Cardiac muscle cell (in vitro differentiated cells and primary cell): Measurements from ENCODE around the gene TOR1A. TPM values are rescaled to one million over a fixed set of nuclear protein-coding genes. Genes with fewer than 3 reads are reported as not detected.

Source experiments
- DNase-seq, 2 donors: peaks; one replicate each; pipeline versions ENCODE4 v3.0.0 to v3.0.0-alpha.2; 2010 to 2017; ENCODE audit warnings: low read depth in 1 of 2, low spot score in 1 of 2
- H3K27ac ChIP-seq: fragments of 200-600 bp; sonication (generic); 2 replicates; pipeline ENCODE4 v1.5.1; 2016
- H3K27me3 ChIP-seq: fragments of 200-600 bp; sonication (generic); 2 replicates; pipeline ENCODE4 v1.6.0; 2016; ENCODE audit warnings: control low read depth
- H3K36me3 ChIP-seq: fragments of 200-600 bp; sonication (generic); 2 replicates; pipeline ENCODE4 v1.5.1; 2016; ENCODE audit warnings: control low read depth
- H3K4me1 ChIP-seq: fragments of 200-600 bp; sonication (generic); 2 replicates; pipeline ENCODE4 v1.8.1; 2017; ENCODE audit warnings: low read depth, mild to moderate bottlenecking, mixed run types
- H3K4me3 ChIP-seq: fragments of 200-600 bp; sonication (generic); 2 replicates; pipeline ENCODE4 v1.5.1; 2016; ENCODE audit warnings: mild to moderate bottlenecking
- H3K9me3 ChIP-seq: fragments of 200-600 bp; sonication (generic); 2 replicates; pipeline ENCODE4 v1.5.1; 2017; ENCODE audit warnings: low read depth, mild to moderate bottlenecking, control low read depth
- polyA plus RNA-seq: library from polyadenylated mRNA; unstranded; fragments of >200 nt; fragmentation: Nextera tagmentation; extraction: Ambion mirVana; gene quantifications from 2 replicates; pipeline ENCODE4 v1.2.1, GENCODE V29; 2016
- total RNA-seq: library from RNA; depleted of rRNA; stranded (reverse); fragments of >200 nt; gene quantifications from 2 replicates; pipeline ENCODE4 v1.2.3, GENCODE V29; 2016
- TF ChIP-seq, protein P1 (sequence below): IDR thresholded peaks from 2 replicates; pipeline ENCODE4 v1.5.1; 2012; ENCODE audit warnings: low read depth, mild to moderate bottlenecking, low read length

TOR1A gene
- total and polyA plus RNA-seq, 2 experiments from 2014 or later, result 28.2 to 35.2 TPM

DNA sequence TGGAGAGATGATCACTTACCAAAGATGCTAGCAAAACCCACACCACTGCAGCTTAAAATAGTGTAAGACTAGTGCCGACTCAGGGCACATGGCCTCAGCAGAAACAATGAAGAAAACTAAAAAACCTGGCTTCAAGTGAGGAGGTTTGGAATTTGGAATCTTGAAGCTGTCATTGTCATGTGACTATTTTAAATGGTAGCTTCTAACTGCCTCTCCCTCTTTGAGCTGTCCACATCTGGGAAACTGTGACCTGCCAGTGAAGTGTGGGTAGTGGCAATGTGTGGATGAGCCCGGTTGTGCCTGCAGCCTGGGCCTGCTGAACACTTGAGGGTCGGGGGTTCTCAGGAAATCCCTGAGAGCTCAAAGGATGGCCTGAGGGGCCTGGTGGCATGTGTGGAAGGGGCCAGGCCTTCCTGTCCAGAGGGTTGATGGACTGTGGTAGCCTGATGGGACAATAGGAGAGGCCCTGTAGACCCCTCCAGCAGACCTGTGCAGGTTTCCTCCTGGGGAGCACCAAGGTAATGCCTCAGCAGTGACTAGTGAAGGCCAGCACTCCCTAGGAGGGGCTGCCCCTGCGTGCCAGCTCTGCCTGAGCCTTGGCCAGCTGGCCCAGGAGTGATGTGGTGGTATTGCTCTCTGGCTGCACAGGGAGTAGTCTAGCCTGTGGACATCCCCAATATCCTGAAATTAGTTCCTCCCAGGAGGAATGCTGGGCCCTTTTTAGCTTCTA lies 24.9 kb upstream of the TOR1A start:
- no peak for DNase-seq
- H3K4me3 ChIP-seq, result no peak overlapping the region

DNA sequence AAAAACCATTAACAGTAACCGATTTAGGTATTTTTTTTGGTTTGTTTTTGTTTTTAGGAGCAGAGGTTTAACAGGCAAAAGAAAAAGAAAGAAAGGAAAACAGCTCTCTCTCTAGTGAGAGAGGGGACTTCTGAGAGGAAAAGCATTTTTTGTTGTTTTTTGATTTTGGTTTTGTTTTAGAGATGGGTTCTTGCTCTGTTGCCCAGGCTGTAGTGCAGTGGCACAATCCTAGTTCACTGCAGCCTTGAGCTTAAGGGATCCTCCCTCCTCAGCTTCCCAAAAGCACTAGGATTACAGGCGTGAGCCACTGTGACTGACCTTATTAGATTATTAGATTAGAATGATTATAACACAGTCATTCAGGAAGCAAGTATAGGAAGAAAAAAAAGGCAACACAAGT lies 21.4 kb upstream of the TOR1A start:
- Histone ChIP-seq H3K27ac (no peak overlapping the region), H3K9me3 (no peaks in the 10 kb centered on the region), H3K4me3 (no peak overlapping the region), H3K4me1 (no peaks in the 10 kb centered on the region), H3K36me3 (no peaks in the 10 kb centered on the region), H3K27me3 (no peaks in the 10 kb centered on the region)
- TF ChIP-seq, protein P1, sequence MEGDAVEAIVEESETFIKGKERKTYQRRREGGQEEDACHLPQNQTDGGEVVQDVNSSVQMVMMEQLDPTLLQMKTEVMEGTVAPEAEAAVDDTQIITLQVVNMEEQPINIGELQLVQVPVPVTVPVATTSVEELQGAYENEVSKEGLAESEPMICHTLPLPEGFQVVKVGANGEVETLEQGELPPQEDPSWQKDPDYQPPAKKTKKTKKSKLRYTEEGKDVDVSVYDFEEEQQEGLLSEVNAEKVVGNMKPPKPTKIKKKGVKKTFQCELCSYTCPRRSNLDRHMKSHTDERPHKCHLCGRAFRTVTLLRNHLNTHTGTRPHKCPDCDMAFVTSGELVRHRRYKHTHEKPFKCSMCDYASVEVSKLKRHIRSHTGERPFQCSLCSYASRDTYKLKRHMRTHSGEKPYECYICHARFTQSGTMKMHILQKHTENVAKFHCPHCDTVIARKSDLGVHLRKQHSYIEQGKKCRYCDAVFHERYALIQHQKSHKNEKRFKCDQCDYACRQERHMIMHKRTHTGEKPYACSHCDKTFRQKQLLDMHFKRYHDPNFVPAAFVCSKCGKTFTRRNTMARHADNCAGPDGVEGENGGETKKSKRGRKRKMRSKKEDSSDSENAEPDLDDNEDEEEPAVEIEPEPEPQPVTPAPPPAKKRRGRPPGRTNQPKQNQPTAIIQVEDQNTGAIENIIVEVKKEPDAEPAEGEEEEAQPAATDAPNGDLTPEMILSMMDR, result no peak
- DNase-seq, result no peak

More for the DNA sequence above, 24.9 kb upstream of the TOR1A start:
- Histone ChIP-seq H3K9me3 (no peaks in the 10 kb centered on the region), H3K4me1 (no peaks in the 10 kb centered on the region), H3K27me3 (no peaks in the 10 kb centered on the region), H3K27ac (no peak overlapping the region), H3K36me3 (peaks cover 12% of the 10 kb centered on the region)
- TF ChIP-seq, protein P1, result no peak

DNA sequence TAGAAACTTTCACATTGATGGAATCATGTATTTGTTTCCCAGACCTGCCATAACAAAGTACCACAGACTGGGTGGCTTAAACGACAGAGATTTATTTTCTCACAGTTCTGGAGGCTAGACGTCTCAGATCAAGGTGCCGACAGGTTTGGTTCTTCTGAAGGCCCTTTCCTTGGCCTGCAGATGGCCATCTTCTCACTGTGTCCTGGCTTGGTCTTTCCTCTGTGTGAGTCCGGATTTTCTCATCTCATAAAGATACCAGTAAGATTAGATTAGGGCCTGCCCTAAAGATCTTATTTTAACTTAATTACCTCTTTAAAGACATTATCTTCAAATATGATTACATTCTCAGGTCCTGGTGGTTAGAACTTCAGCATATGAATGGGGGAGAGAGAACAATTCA lies 17.1 kb upstream of the TOR1A start:
- no peak overlapping the region for H3K27ac ChIP-seq
- peaks cover 5% of the 10 kb centered on the region for H3K4me1 ChIP-seq
- H3K36me3 ChIP-seq, result peaks cover 4% of the 10 kb centered on the region
- H3K27me3 ChIP-seq, result no peaks in the 10 kb centered on the region
- DNase-seq, result no peak
- no peak overlapping the region for H3K4me3 ChIP-seq
- no peaks in the 10 kb centered on the region for H3K9me3 ChIP-seq
- TF ChIP-seq, protein P1, result no peak

DNA sequence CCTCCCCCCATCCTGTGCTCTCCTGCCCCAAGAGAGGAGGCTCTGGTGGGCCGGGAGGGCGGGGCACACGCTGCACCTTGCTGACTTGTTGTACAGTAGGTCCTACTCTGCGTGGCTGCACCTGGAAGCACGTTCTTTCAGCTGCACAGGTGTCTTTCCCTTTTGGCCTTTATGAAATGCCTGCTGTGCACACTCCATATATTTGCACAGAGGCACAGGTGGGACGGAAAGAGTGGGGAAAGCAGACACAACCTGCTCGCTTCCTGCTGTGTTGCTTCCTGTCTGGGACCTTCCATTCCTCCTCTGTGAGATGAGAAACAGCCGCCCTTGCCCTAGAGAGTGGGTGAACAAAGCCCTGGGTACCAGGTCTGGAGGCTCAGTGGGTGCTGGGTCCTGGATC lies 16.1 kb upstream of the TOR1A start:
- no peaks in the 10 kb centered on the region for H3K9me3 ChIP-seq

DNA sequence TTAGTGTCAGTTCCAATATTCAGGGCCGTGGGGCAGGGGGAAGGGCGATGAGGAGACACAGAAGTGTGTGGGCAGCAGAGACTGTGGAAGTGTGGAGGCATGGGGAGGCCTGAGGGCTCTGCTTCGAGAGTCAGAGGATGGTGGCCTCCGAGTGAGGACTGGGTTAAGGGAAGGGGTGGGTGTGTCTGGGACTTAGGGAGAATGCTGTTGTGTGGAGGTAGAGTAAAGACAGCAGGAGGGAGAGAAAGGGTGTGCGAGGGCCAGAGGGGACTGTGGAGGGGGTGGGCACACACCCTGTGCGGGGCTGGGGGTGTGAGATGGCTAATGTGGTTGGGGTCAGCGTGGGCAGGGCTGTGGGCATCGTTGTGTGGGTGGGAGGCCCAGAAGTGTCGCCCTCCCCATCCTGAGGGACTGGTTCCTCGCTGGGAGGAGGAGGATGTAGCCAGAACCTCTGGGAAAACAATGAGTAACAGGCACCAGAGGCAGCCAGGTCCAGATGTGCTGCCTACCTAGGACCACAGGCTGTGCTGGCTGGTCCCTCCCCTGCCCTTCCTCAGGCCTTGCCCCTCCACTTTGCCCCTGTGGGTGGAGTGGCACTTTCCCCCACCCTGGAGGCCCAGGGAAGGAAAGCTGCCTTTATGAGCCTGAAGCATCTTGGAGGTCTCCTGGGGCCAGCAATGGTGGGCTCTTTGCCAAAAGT lies 15.5 kb upstream of the TOR1A start:
- Histone ChIP-seq H3K9me3 (no peaks in the 10 kb centered on the region), H3K4me1 (peaks cover 6% of the 10 kb centered on the region), H3K27ac (no peak overlapping the region), H3K27me3 (no peaks in the 10 kb centered on the region), H3K36me3 (peaks cover 4% of the 10 kb centered on the region), H3K4me3 (no peak overlapping the region)
- DNase-seq, result no peak
- TF ChIP-seq, protein P1, result no peak

More for the DNA sequence above, 16.1 kb upstream of the TOR1A start:
- Histone ChIP-seq H3K27ac (no peak overlapping the region), H3K4me3 (no peak overlapping the region), H3K27me3 (no peaks in the 10 kb centered on the region), H3K36me3 (peaks cover 4% of the 10 kb centered on the region), H3K4me1 (peaks cover 6% of the 10 kb centered on the region)
- TF ChIP-seq, protein P1, result no peak
- DNase-seq, result no peak
